Measurements from ENCODE around the gene KIF4A.

The KIF4A gene

GRCh38 chrX:70442224-70442623, 152.3 kb downstream of the KIF4A start:
- peaks cover 7% of the 10 kb centered on the region for H3K4me1 ChIP-seq (ENCODE audit: insufficient read depth, low read length)
- no peak overlapping the region for H2AFZ ChIP-seq (ENCODE audit: low read depth, low read length)
- no peak overlapping the region for H3K4me3 ChIP-seq (ENCODE audit: low read length)

GRCh38 chrX:70444326-70444945, 154.5 kb downstream of the KIF4A start, which contains the start of gene DLG3:
Gene DLG3, plus strand, starts transcription at chrX:70444835. Its CDS starts 367 bp downstream, at chrX:70445202.
- H3K4me1 ChIP-seq (ENCODE audit: insufficient read depth, low read length), result peaks cover 7% of the 10 kb centered on the region
- no peaks in the 10 kb centered on the region for H3K36me3 ChIP-seq (ENCODE audit: insufficient read depth, low read length)
- H3K4me3 ChIP-seq (ENCODE audit: low read length), result peak within 1 kb of the TSS; percentile 48
- peaks cover 4% of the 10 kb centered on the region for H3K27me3 ChIP-seq (ENCODE audit: insufficient read depth, low read length)
- H3K9me3 ChIP-seq (ENCODE audit: low read length), result no peaks in the 10 kb centered on the region
- H2AFZ ChIP-seq (ENCODE audit: low read depth, low read length), result peak within 1 kb of the TSS; percentile 24

More at GRCh38 chrX:70442224-70442623, 152.3 kb downstream of the KIF4A start:
- no peaks in the 10 kb centered on the region for H3K9me3 ChIP-seq (ENCODE audit: low read length)
- H3K36me3 ChIP-seq (ENCODE audit: insufficient read depth, low read length), result no peaks in the 10 kb centered on the region
- peaks cover 4% of the 10 kb centered on the region for H3K27me3 ChIP-seq (ENCODE audit: insufficient read depth, low read length)

DNA sequence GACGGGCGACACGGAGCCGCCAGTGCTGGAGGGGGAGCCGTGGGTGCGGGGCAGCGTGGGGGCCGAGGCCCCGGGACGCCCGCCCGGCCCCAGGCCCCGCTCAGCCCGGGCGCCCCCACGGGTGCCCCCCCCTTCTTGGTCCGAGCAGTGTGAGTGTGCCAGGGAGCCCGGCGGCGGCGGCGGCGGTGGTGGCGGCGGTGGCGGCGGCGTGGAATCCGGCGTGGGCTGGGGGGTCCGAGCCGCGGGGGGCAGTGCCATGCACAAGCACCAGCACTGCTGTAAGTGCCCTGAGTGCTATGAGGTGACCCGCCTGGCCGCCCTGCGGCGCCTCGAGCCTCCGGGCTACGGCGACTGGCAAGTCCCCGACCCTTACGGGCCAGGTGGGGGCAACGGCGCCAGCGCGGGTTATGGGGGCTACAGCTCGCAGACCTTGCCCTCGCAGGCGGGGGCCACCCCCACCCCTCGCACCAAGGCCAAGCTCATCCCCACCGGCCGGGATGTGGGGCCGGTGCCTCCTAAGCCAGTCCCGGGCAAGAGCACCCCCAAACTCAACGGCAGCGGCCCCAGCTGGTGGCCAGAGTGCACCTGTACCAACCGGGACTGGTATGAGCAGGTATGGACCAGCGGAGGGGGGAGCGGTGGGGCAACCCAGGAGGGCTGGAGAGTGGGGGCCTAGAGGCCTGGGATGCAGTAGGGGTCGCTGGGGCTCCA, 155.2 kb downstream of the KIF4A start:
- peaks cover 7% of the 10 kb centered on the region for H3K4me1 ChIP-seq (ENCODE audit: insufficient read depth, low read length)
- no peak overlapping the region for H2AFZ ChIP-seq (ENCODE audit: low read depth, low read length)
- no peaks in the 10 kb centered on the region for H3K36me3 ChIP-seq (ENCODE audit: insufficient read depth, low read length)
- peak overlapping the region; percentile 48 for H3K4me3 ChIP-seq (ENCODE audit: low read length)
- no peaks in the 10 kb centered on the region for H3K9me3 ChIP-seq (ENCODE audit: low read length)
- H3K27me3 ChIP-seq (ENCODE audit: insufficient read depth, low read length), result peaks cover 4% of the 10 kb centered on the region

DNA sequence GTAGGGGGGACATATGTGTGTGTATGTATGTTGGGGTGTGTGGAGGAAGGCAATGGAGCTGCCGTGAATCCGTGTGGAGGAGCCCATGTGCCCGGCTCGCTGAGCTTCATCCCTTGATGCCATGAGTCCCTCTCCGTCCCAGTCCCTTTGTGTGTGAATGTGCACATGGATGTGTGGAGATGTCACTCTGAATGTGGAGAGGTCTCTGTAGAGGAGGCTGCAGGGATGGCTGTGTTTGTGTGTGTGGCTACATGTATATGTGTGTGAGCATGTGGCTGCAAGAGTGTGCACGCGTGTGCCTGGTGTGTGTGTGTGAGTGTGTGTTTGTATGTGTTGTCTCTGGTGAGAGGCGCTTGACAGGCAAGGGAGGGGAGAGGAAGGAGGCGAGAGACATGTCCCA, 156.0 kb downstream of the KIF4A start:
- Histone ChIP-seq H2AFZ (ENCODE audit: low read depth, low read length) (no peak overlapping the region), H3K9me3 (ENCODE audit: low read length) (no peaks in the 10 kb centered on the region), H3K36me3 (ENCODE audit: insufficient read depth, low read length) (no peaks in the 10 kb centered on the region), H3K27me3 (ENCODE audit: insufficient read depth, low read length) (peaks cover 4% of the 10 kb centered on the region), H3K4me1 (ENCODE audit: insufficient read depth, low read length) (peaks cover 7% of the 10 kb centered on the region), H3K4me3 (ENCODE audit: low read length) (peak overlapping the region; percentile 48)

DNA sequence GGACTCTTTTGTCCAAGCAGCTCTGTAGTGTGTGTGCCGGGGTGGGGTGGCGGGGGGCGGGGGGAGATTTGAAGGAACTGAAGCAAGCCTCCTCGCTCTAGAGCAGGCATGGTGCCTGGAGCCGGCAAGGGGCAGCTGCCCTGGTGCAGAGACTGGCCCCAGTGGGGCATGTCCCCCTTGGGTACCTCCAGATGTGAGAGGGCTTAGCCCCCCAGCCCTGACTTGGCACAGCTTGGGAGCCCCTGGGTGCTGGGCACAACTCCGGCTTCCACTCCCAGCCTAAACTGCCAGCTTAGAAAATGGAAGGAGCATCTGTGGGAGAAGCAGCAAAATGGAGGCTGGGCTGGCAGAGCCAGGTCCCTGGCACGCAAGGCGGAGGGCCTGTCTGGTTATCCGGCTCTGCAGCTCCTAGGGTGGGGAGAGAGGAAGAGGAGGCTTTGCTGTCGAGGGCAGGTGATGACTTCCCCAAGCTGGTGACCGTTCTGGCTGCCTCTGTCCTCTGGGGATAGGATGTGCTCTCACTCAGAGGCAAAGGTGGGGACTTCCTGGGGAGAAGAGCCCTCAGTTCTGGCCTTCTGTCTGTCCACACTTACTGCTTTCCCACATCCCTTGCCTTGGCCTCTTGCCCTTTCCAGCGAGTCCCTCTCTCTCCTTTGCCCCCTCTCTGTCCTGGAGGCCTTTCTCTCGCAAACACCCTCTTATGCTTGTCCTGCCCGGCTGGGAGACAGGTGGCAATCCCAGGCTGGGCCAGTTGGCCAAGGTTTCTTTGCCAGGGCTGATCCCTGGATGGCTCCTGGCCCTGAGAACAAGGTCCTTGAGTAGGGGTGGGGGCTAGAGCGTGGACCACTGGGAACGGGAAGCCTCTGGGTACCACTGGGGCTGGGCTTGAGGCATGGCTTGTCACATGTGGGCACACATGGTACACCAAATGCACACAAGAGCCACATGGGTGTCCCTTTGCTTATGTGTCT, 156.8 kb downstream of the KIF4A start:
- Histone ChIP-seq H2AFZ (ENCODE audit: low read depth, low read length) (no peak overlapping the region), H3K4me1 (ENCODE audit: insufficient read depth, low read length) (peaks cover 7% of the 10 kb centered on the region), H3K9me3 (ENCODE audit: low read length) (no peaks in the 10 kb centered on the region), H3K36me3 (ENCODE audit: insufficient read depth, low read length) (no peaks in the 10 kb centered on the region), H3K4me3 (ENCODE audit: low read length) (no peak overlapping the region), H3K27me3 (ENCODE audit: insufficient read depth, low read length) (peaks cover 4% of the 10 kb centered on the region)

- Histone ChIP-seq H3K27me3 (ENCODE audit: insufficient read depth, low read length) (peaks cover 4% of the 10 kb centered on the region), H2AFZ (ENCODE audit: low read depth, low read length) (no peak overlapping the region), H3K4me1 (ENCODE audit: insufficient read depth, low read length) (peaks cover 7% of the 10 kb centered on the region), H3K4me3 (ENCODE audit: low read length) (no peak overlapping the region), H3K9me3 (ENCODE audit: low read length) (no peaks in the 10 kb centered on the region), H3K36me3 (ENCODE audit: insufficient read depth, low read length) (no peaks in the 10 kb centered on the region)
Observed at GRCh38 chrX:70449457-70449966, 159.6 kb downstream of the KIF4A start.

DNA sequence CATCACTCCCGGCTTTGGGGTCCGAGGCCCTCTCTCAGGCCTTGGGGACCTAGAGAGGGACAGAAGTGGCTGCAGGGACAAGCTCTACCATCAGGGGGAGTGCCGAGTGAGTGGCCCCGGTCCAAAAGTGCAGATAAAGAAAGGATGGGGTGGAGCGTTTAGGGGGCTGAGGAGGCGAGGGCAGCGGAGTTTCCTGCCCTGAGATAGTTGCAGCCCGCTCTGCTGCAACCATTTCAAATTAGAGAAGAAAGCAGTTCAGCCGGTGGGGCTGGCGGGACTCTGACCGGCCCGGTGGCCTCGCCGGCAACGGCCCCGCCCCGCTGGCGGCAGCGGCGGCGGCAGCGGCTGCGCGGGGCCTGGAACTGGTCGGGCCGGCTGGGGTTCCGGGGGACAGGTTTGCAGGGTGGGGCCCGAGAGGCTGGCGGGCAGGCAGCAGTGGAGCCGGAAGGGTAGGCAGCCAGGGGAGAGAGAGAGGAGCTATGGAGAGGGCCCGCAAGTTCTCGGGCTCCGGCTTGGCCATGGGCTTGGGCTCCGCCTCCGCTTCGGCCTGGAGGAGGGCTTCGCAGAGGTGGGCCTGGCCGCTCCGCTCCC, 162.3 kb downstream of the KIF4A start:
- H3K36me3 ChIP-seq (ENCODE audit: insufficient read depth, low read length), result no peaks in the 10 kb centered on the region
- no peaks in the 10 kb centered on the region for H3K27me3 ChIP-seq (ENCODE audit: insufficient read depth, low read length)
- H3K9me3 ChIP-seq (ENCODE audit: low read length), result no peaks in the 10 kb centered on the region
- peaks cover 11% of the 10 kb centered on the region for H3K4me1 ChIP-seq (ENCODE audit: insufficient read depth, low read length)
- H3K4me3 ChIP-seq (ENCODE audit: low read length), result peak overlapping the region; percentile 57
- H2AFZ ChIP-seq (ENCODE audit: low read depth, low read length), result peak overlapping the region; percentile 68

DNA sequence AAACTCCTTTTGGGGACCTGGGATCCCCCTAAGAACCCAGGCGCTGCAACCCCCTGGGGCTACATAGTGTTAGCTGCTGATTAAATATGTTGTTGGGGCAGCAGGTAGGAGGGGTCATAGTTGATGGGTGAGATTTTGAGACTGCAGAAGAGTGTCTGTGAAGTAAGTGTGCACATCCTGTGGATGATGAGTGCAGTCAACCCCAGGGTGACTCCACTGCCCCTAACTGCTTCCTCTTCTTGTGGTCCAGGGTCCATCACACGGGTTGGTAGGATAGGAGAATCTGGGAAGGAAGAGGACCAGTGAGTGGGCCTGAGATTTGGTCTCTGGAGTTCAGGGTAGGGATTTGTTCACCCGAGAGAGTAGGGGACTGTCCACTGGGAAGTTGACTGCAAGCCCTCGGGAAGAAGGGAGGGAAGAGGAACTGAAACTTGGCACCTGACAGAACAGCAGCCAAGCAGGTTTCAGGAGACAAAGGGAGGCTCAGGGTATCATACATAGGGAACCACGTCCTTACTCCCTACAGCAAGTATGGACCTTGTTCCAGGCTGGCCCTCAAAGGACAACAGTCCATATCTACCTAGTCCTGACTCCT, 163.2 kb downstream of the KIF4A start:
- H3K4me3 ChIP-seq (ENCODE audit: low read length), result peak overlapping the region; percentile 57
- H3K27me3 ChIP-seq (ENCODE audit: insufficient read depth, low read length), result no peaks in the 10 kb centered on the region
- H3K36me3 ChIP-seq (ENCODE audit: insufficient read depth, low read length), result no peaks in the 10 kb centered on the region
- no peak overlapping the region for H2AFZ ChIP-seq (ENCODE audit: low read depth, low read length)
- peaks cover 11% of the 10 kb centered on the region for H3K4me1 ChIP-seq (ENCODE audit: insufficient read depth, low read length)
- no peaks in the 10 kb centered on the region for H3K9me3 ChIP-seq (ENCODE audit: low read length)

DNA sequence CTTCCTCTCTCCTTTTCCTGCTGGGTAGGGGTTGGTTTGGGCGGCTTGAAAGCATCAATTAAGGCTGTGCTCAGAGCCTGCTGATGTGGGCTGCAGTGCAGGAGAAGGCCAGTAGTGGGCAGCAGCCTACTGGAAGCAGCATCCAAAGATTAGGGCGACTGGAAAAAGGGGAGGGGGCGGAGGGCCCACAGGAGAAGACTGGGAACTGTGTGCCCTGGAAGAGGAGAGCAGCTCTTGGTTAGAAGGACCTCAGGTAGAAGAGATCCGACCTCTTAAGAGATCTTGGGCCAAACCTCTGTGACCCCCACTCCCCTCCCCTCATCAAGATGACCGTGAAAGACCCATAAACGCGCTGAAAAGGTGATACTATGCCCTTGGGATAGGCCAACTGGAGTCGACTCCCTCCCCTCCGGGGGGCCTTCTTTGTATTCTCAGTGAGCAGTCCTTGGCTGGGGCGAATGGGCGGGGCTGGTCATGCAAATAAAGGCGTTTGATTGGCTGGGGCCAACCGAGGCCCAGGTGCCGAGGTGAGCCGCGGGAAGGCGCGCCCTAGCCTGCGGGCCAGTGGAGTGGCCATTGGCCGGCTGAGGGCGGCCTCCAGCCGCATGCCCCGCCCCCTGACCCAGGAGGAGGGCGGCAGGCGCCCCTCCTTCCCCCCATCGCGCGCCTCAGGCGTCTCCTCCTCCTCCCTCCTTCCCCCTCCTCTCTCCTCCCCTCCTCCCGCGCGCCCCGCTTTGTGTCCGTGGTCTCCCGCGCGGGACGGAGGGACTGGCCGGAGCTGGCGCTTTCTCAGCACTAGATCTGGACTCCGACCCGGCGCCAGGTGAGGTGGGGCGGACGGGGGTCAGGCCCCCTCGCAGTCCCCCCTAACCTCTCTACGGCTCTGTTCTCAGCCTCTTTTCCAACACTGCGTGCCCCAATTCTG, 164.8 kb downstream of the KIF4A start:
- Histone ChIP-seq H2AFZ (ENCODE audit: low read depth, low read length) (no peak overlapping the region), H3K4me3 (ENCODE audit: low read length) (peak overlapping the region; percentile 74), H3K27me3 (ENCODE audit: insufficient read depth, low read length) (no peaks in the 10 kb centered on the region), H3K9me3 (ENCODE audit: low read length) (no peaks in the 10 kb centered on the region), H3K4me1 (ENCODE audit: insufficient read depth, low read length) (peaks cover 11% of the 10 kb centered on the region), H3K36me3 (ENCODE audit: insufficient read depth, low read length) (peaks cover 10% of the 10 kb centered on the region)

DNA sequence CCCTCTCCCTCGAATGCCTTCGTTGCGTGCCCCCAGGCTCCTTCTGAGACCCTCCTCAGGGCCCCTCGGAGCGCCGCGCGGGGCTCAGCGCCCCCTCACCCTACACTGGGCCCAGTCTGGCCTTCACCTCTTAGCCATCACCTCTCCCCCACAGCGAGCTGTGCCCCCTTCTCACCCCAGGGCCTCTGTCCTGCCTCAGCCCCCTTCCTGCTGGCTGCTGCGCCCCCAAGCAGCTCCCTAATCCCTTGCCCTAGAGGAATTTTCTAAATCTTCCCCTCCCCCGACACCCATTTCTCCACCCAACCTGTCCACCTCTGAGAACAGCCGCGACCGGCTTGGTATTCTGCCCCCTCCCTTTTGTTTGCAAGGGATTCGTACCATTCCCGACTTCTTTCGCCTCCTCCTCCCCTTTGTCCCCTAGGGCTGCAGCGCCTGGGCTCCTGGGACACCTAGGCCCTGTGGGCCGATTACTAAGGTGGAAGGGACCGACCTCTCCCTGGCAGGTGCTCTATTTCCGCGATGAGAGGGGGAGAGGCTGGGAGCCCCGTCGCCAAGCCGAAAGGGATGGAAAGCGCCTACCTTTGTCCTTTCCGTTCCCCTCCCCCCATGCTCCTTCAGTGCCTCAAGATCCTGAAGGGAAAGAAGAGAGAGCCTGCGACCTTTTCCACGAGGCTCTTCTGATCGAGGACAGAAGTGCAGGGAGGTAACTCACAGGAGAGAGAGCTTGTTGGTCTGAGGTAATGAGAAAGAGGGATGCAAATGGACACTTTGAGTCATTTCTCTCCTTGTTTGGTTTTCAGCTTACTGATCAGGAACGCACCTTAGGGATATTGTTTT, 165.7 kb downstream of the KIF4A start:
- peak overlapping the region; percentile 74 for H3K4me3 ChIP-seq (ENCODE audit: low read length)
- no peaks in the 10 kb centered on the region for H3K27me3 ChIP-seq (ENCODE audit: insufficient read depth, low read length)
- peaks cover 11% of the 10 kb centered on the region for H3K4me1 ChIP-seq (ENCODE audit: insufficient read depth, low read length)
- H3K36me3 ChIP-seq (ENCODE audit: insufficient read depth, low read length), result peaks cover 12% of the 10 kb centered on the region
- H2AFZ ChIP-seq (ENCODE audit: low read depth, low read length), result no peak overlapping the region
- H3K9me3 ChIP-seq (ENCODE audit: low read length), result no peaks in the 10 kb centered on the region

- Histone ChIP-seq H2AFZ (ENCODE audit: low read depth, low read length) (no peak overlapping the region), H3K27me3 (ENCODE audit: insufficient read depth, low read length) (no peaks in the 10 kb centered on the region), H3K36me3 (ENCODE audit: insufficient read depth, low read length) (peaks cover 17% of the 10 kb centered on the region), H3K4me3 (ENCODE audit: low read length) (peak overlapping the region; percentile 74), H3K9me3 (ENCODE audit: low read length) (no peaks in the 10 kb centered on the region), H3K4me1 (ENCODE audit: insufficient read depth, low read length) (peaks cover 11% of the 10 kb centered on the region)
Observed at GRCh38 chrX:70456256-70456655, 166.4 kb downstream of the KIF4A start.
